ENCODE results near the gene ABCC10. TPM values are rescaled to one million over a fixed set of nuclear protein-coding genes. Genes with fewer than 3 reads are reported as not detected.
A peak's percentile ranks its signal among the peaks of the same experiment; 100 is the strongest.
"Not testable (repeated sequence)": the region's sequence is repeated elsewhere in the genome, so short reads cannot be mapped to it uniquely, and the experiment has no call there.

The ABCC10 gene
- total and polyA plus RNA-seq, 10 of the 15 experiments (the other 5 are each of a cell fraction or from before 2014, with no cell fraction given): 0.80 to 18.2 (median 6.4) TPM

DNA sequence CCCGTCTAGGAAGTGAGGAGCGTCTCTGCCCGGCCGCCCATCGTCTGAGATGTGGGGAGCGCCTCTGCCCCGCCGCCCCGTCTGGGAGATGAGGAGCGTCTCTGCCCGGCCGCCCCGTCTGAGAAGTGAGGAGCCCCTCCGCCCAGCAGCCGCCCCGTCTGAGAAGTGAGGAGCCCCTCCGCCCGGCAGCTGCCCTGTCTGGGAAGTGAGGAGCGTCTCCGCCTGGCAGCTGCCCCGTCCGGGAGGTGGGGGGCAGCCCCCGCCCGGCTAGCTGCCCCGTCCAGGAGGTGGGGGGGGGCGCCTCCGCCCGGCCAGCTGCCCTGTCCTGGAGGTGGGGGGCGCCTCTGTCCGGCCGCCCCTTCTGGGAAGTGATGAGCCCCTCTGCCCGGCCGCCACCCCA is 2.3 kb upstream of the ABCC10 start:
- FAIRE-seq; DNase-seq (ENCODE audit: low read depth, low spot score); H3K36me3 ChIP-seq (ENCODE audit: control insufficient read depth in 2 of 2, insufficient read depth in 2 of 2, low read length in 1 of 2); CTCF ChIA-PET; BruUV-seq (replicated peaks); intact Hi-C loops (cut with micrococcal nuclease; ENCODE audit: unreplicated experiment); in situ Hi-C loops (cut with MboI); H3K27ac ChIP-seq (ENCODE audit: control insufficient read depth, insufficient read depth); H3K9ac ChIP-seq (ENCODE audit: control insufficient read depth, insufficient read depth, low read length); H3K4me3 ChIP-seq; H2AFZ ChIP-seq (ENCODE audit: control insufficient read depth, low read depth, low read length); H3K9me3 ChIP-seq (replicated peaks; ENCODE audit: control insufficient read depth, insufficient read depth, low read length); H3K4me2 ChIP-seq (ENCODE audit: control insufficient read depth, insufficient read depth); H3K27me3 ChIP-seq (replicated peaks in 1 of 2; ENCODE audit: control insufficient read depth in 2 of 2, insufficient read depth in 2 of 2, low read length in 1 of 2); RAD21 ChIA-PET (ENCODE audit: unreplicated experiment); SMC1A ChIA-PET (ENCODE audit: uncharacterized antibody, unreplicated experiment); H4K20me1 ChIP-seq (ENCODE audit: control insufficient read depth, insufficient read depth); ATAC-seq: not testable (repeated sequence)
- Histone ChIP-seq H3K79me2 (ENCODE audit: control insufficient read depth, insufficient read depth, low read length) (peaks cover 22% of the 10 kb centered on the region), H3K4me1 (ENCODE audit: control insufficient read depth, insufficient read depth, low read length) (peaks cover 12% of the 10 kb centered on the region)
- POLR2A ChIA-PET: interaction anchor here (0.6 kb wide), 1 partner anchor 252 kb away, joined by 7 read pairs; no protein-coding TSS in a partner anchor
- WGBS (ENCODE audit: insufficient coverage, insufficient replicate concordance, low lambda C conversion rate, missing lambda C conversion rate): 97% methylated on average over 21 of the region's 33 CpGs

- TF ChIP-seq JUND (IDR thresholded peaks at IDR 0.05; ENCODE audit: low read depth, low read length) (no peak), YY1 (IDR thresholded peaks at IDR 0.05; ENCODE audit: low read depth, low read length) (no peak), POLR2AphosphoS5 (IDR thresholded peaks at IDR 0.05; ENCODE audit: low read length) (no peak), LARP7 (IDR thresholded peaks at IDR 0.05) (peak; percentile 52; the same call in 1 of the 2 replicates), ZNF217 (IDR thresholded peaks at IDR 0.05) (0 out of 2 replicates have a peak, but pooled peaks have one; percentile 22), ZNF687 (IDR thresholded peaks at IDR 0.05) (0 out of 2 replicates have a peak, but pooled peaks have one; percentile 66), CREB1 (IDR thresholded peaks at IDR 0.05; ENCODE audit: low read depth) (no peak), GATAD2B (conservative IDR thresholded peaks at IDR 0.05; ENCODE audit: low read depth) (peak; percentile 40; the same call in 1 of the 2 replicates), SMARCA5 (IDR thresholded peaks at IDR 0.05) (peak; percentile 53; the same call in 1 of the 2 replicates)
- TF ChIP-seq, protein P1, sequence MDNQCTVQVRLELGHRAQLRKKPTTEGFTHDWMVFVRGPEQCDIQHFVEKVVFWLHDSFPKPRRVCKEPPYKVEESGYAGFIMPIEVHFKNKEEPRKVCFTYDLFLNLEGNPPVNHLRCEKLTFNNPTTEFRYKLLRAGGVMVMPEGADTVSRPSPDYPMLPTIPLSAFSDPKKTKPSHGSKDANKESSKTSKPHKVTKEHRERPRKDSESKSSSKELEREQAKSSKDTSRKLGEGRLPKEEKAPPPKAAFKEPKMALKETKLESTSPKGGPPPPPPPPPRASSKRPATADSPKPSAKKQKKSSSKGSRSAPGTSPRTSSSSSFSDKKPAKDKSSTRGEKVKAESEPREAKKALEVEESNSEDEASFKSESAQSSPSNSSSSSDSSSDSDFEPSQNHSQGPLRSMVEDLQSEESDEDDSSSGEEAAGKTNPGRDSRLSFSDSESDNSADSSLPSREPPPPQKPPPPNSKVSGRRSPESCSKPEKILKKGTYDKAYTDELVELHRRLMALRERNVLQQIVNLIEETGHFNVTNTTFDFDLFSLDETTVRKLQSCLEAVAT (IDR thresholded peaks at IDR 0.05): peak; percentile 91
- no TSS peak for BruUV-seq (replicated peaks)
- FAIRE-seq (no peak), ATAC-seq (no peak), DNase-seq (ENCODE audit: low read depth, low spot score) (no peak)
- ChIA-PET POLR2A (interaction anchor here (0.6 to 1.6 kb wide), 4 partner anchors 8 to 33 kb away, joined by 3 to 4 read pairs (median 3); no protein-coding TSS in a partner anchor), SMC1A (ENCODE audit: uncharacterized antibody, unreplicated experiment) (interaction anchor here (0.7 to 0.9 kb wide), 2 partner anchors 34 to 1482 kb away, joined by 3 read pairs; no protein-coding TSS in a partner anchor), RAD21 (ENCODE audit: unreplicated experiment) (interaction anchor here (0.6 to 1.9 kb wide), 7 partner anchors 31 to 89 kb away, joined by 3 to 6 read pairs (median 3); no protein-coding TSS in a partner anchor), CTCF (interaction anchor here (0.7 to 2.1 kb wide), 9 partner anchors 8 to 118 kb away, joined by 3 to 6 read pairs (median 4); partner anchors contain the start of gene CRIP3)
- no peaks in the 10 kb centered on the region for H4K20me1 ChIP-seq (ENCODE audit: control insufficient read depth, insufficient read depth)
- in situ Hi-C loops (cut with MboI): no loop called here
- peaks cover 22% of the 10 kb centered on the region for H3K79me2 ChIP-seq (ENCODE audit: control insufficient read depth, insufficient read depth, low read length)
- H3K27me3 ChIP-seq (replicated peaks in 1 of 2; ENCODE audit: control insufficient read depth in 2 of 2, insufficient read depth in 2 of 2, low read length in 1 of 2): no peaks in the 10 kb centered on the region
- WGBS (ENCODE audit: insufficient coverage, insufficient replicate concordance, low lambda C conversion rate, missing lambda C conversion rate): 46% methylated on average over 23 of the region's 23 CpGs
- H3K27ac ChIP-seq (ENCODE audit: control insufficient read depth, insufficient read depth): peak overlapping the region; percentile 79
- H3K4me2 ChIP-seq (ENCODE audit: control insufficient read depth, insufficient read depth): peak overlapping the region; percentile 98
- peak overlapping the region; percentile 86; the same call in 1 of the 2 replicates for H3K9ac ChIP-seq (ENCODE audit: control insufficient read depth, insufficient read depth, low read length)
- peak overlapping the region; percentile 90; the same call in 1 of the 2 replicates for H3K4me3 ChIP-seq
- no peaks in the 10 kb centered on the region for H3K9me3 ChIP-seq (replicated peaks; ENCODE audit: control insufficient read depth, insufficient read depth, low read length)
- peaks cover 12% of the 10 kb centered on the region for H3K4me1 ChIP-seq (ENCODE audit: control insufficient read depth, insufficient read depth, low read length)
- H3K36me3 ChIP-seq (ENCODE audit: control insufficient read depth in 2 of 2, insufficient read depth in 2 of 2, low read length in 1 of 2): no peaks in the 10 kb centered on the region
- H2AFZ ChIP-seq (ENCODE audit: control insufficient read depth, low read depth, low read length): peak overlapping the region; percentile 97
- intact Hi-C loops (cut with micrococcal nuclease; ENCODE audit: unreplicated experiment): no loop called here
Measured at GRCh38 chr6:43426928-43427405, 374 bp upstream of the ABCC10 start.

Data from GM12878 (cell line).